ENCODE results near the gene ADGRL4.

ADGRL4 gene

DNA sequence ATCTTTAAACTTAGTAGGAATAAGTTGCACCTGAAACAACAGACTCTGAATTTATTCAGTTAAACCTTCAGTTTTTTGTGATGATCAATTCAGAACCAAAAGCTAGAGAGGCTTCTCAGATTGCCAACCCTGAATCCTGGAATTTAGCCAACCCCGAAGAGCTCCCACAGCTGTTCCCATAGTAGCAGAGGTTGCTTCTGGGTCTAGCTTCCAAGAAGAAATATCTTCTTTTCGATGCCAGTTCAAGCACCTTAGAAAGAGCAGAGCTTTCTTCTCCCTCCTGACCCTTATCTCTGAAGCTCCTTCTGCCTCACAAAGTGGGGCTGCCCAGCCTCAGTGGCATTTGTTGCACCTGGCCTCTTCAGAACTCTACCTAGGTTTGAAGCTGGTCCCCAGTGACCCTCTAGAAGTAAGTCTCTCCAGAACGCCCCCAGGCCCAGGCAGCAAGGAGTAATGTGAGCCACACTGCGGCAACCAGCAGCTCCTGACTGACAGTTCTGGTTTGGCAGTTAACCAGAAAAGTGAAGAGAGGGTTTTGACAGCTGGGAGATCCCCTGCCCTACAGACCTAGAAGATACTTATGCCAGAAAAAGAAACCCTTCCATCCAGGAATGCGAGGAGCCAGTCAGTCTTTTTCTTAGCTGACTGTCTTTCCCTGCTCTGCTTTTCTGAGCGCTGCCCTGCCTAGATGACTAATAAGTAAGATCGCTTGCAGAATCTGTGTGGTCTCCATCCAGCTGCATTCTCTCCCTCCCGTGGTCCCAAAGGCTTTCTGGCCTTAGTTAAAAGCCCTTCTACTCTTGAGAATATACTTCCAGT, 165.9 kb downstream of the ADGRL4 start:
- no peak for TF ChIP-seq POLR2AphosphoS5 (IDR thresholded peaks at IDR 0.05; ENCODE audit: borderline replicate concordance, low read depth, low read length)
- no peak for TF ChIP-seq FOXP2 (optimal IDR thresholded peaks at IDR 0.05; ENCODE audit: control extremely low read depth, extremely low read length, insufficient read depth)
- TF ChIP-seq EZH2 (IDR thresholded peaks at IDR 0.05), result no peak
- no peak overlapping the region for H3K9ac ChIP-seq (ENCODE audit: insufficient read length)
- no peaks in the 10 kb centered on the region for H3K9me3 ChIP-seq (ENCODE audit: low read depth, low read length)
- H3K4me3 ChIP-seq, result peak overlapping the region; percentile 21
- no peak overlapping the region for H3K27ac ChIP-seq
- no peak for DNase-seq (ENCODE audit: low read depth, low spot score)
- no peaks in the 10 kb centered on the region for H3K36me3 ChIP-seq (ENCODE audit: insufficient read depth, low read length)

Measured in SK-N-MC (cell line).